ENCODE results near the gene SMPD3. TPM values are rescaled to one million over a fixed set of nuclear protein-coding genes. Genes with fewer than 3 reads are reported as not detected.

Gene SMPD3
- total RNA-seq, 1 donor: 0.86 TPM

DNA sequence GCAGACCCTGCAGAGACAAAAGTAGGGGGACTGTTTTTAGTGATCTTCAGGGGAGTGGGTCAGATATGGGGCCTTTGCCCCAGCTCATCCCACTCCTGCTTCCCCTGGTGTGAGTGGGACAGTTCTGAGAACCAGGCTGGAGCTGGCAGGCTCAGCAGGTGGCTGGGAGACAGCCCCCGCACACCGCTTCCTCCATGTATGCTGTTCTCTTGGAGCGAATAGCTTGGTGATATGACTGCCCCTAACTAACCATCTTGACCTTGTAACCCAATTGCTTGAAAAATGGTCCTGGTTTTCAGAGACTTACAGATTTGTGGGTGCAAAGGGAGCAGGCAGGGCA, 76.0 kb downstream of the SMPD3 start:
- TF ChIP-seq, protein P1, sequence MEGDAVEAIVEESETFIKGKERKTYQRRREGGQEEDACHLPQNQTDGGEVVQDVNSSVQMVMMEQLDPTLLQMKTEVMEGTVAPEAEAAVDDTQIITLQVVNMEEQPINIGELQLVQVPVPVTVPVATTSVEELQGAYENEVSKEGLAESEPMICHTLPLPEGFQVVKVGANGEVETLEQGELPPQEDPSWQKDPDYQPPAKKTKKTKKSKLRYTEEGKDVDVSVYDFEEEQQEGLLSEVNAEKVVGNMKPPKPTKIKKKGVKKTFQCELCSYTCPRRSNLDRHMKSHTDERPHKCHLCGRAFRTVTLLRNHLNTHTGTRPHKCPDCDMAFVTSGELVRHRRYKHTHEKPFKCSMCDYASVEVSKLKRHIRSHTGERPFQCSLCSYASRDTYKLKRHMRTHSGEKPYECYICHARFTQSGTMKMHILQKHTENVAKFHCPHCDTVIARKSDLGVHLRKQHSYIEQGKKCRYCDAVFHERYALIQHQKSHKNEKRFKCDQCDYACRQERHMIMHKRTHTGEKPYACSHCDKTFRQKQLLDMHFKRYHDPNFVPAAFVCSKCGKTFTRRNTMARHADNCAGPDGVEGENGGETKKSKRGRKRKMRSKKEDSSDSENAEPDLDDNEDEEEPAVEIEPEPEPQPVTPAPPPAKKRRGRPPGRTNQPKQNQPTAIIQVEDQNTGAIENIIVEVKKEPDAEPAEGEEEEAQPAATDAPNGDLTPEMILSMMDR (IDR thresholded peaks at IDR 0.05; ENCODE audit: insufficient read depth, low read depth, low read length): no peak
- no peak for DNase-seq (ENCODE audit: low read depth)
- H3K4me3 ChIP-seq (ENCODE audit: low read depth, low read length): no peak overlapping the region

DNA sequence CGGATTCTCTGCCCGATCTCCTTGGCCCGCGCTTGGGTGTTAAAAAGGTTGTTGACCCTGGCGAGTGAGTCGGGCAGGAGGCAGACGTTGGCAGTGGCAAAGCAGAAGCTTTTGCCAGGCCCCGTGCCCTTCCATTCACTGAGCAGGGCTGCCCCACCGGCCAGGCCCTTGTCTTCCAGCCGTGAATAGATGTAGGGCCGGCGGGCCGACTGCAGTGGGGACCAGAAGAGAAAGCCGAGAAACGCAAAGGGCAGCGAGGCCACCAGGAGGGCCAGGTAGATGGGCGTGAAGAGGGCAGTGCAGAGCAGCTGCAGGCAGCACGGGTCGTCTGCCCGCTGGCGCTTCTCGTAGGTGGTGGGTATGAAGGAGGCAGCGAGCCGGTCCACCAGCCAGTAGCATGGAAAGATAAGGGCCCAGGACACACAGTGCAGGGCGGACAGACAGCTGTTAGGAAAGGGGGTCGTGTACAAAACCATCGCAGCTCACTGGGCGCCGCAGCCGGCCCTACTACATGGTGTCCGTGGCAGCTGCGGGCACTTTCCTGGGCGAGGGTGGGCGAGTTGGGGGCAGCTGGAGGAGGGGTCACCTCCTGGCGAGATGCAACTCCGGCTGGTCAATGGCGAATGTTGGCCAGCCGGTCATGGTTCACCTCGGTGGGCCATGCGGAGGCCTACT, 76.5 kb downstream of the SMPD3 start:
- no peak overlapping the region for H3K4me3 ChIP-seq (ENCODE audit: low read depth, low read length)
- TF ChIP-seq, protein P1 (IDR thresholded peaks at IDR 0.05; ENCODE audit: insufficient read depth, low read depth, low read length): no peak
- no peak for DNase-seq (ENCODE audit: low read depth)

DNA sequence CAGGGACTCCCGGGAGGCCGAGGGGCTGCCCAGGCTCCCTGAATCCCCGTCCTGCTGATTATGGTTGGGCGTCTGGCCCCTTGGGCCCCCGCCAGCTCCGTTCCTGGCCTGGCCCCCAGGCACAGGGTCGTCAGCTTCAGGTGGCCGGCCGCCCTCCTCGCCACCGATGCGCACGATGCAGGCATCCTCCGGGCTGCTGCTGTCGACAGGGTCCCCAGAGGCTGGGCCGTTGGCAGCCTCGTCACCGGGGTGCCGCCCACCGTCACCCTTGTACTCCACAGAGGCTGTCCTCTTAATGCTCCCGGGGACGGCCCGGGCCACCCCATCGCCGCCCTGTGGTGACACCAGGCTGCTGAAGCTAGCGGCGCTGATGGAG, 77.0 kb downstream of the SMPD3 start:
- DNase-seq (ENCODE audit: low read depth): no peak
- TF ChIP-seq, protein P1 (IDR thresholded peaks at IDR 0.05; ENCODE audit: insufficient read depth, low read depth, low read length): no peak

DNA sequence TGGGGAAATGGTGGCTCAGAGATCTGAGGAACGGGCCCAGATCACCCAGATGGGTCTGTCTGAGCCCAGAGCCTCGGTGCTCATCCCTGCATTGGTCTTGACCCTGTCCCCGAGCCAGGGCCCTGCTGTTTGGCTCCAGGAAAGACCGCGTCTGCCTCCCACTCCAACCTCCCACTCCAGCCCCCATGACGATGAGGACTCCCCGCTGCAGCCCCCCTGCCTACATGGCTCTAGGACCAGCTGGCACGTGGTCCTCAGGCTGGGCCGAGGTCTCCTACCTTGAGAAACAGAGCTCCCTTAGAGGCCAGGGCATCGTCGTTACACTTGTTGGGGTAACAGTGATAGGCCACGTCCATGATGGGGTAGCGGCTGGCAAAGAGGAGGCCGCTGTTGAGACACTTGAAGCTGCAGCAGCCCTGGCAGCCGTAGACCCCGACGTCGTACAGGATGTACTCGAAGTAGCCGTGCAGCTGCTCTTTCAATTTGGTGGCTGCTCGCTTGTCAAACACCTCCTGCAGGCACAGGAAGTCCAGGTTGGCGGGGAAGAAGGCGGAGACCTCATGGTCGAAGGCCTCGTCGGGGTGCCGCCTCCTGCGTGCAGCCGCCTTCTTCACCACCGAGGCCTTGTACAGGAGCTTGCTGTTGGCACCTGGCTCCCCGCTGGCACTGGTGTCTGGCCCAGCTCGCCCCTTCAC, 77.6 kb downstream of the SMPD3 start:
- no peak for DNase-seq (ENCODE audit: low read depth)
- TF ChIP-seq, protein P1 (IDR thresholded peaks at IDR 0.05; ENCODE audit: insufficient read depth, low read depth, low read length): no peak
- H3K4me3 ChIP-seq (ENCODE audit: low read depth, low read length): no peak overlapping the region

More for the DNA sequence above, 77.0 kb downstream of the SMPD3 start:
- H3K4me3 ChIP-seq (ENCODE audit: low read depth, low read length): no peak overlapping the region

DNA sequence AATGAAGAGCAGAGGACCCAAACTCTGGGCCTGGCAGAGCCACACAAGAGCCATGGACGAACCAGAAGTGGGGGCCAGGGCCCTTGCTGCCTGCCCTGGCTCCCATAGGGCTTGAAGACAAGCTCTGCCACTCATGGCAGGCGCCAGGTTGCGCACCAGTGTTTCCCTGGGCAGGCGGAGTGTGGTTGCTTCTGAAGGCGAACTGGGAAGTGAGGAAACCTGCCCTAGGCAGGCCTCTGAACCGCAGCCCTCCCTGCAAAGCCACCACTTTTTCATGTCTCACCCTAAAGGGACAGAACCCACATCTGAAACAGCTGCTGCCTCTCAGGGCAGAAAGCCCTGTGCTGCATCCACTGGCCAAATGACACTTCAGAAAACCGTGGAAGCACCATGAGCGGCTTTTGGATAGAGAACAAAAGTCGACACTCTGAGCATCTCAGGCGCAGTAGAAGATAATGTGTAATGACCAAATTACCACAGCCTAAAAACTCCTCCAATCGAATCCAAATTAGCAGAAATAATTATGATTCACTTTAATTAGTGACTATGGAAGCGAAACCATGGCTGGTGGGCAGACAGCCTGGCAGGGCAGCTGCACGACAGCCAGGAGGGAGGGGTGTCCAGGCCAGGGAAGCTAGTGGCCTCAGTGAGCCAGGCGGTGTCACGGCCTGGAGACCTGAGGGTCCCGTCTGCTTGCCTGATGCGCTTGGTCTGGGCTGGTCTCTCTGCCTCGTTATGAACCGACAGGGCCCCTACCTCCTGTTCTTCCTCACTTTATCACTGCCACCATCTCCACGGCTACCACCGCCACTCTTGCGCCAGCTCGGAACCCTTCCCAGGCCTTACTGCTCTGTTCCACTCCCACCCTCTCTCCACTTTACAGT, 78.4 kb downstream of the SMPD3 start:
- TF ChIP-seq, protein P1 (IDR thresholded peaks at IDR 0.05; ENCODE audit: insufficient read depth, low read depth, low read length): no peak
- H3K4me3 ChIP-seq (ENCODE audit: low read depth, low read length): no peak overlapping the region
- DNase-seq (ENCODE audit: low read depth): no peak

DNA sequence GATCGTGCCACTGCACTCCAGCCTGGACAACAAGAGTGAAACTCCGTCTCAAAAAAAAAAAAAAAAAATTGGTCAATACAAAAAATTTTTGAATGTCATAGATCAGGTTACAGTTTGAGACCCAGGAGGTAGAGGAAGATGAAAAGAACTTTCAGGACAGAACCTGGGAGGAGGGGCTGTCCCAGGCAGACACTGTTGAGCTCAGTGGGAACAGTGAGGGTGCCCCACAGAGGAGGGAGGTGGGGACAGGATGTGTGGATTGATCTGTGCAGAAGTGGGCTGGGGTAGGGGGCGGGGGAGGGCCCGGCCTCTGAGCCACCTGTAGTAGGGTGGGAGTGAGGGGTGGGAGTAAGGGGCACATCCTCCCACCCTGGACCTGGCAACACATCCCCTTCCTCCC, 79.1 kb downstream of the SMPD3 start:
- TF ChIP-seq, protein P1 (IDR thresholded peaks at IDR 0.05; ENCODE audit: insufficient read depth, low read depth, low read length): no peak
- no peak overlapping the region for H3K4me3 ChIP-seq (ENCODE audit: low read depth, low read length)
- DNase-seq (ENCODE audit: low read depth): no peak
